HG03432 (cell line): ENCODE data around the gene TMEM30A.

Source experiments
- ATAC-seq: cut with Tn5 transposase; IDR thresholded peaks from one replicate; pipeline ENCODE4 v1.9.1; 2021; ENCODE audit warnings: mild to moderate bottlenecking, moderate library complexity; ENCODE audit not compliant: unreplicated experiment

Gene TMEM30A

GRCh38 chr6:75220357-75220756, 64.2 kb downstream of the TMEM30A start:
- no peak for ATAC-seq

DNA sequence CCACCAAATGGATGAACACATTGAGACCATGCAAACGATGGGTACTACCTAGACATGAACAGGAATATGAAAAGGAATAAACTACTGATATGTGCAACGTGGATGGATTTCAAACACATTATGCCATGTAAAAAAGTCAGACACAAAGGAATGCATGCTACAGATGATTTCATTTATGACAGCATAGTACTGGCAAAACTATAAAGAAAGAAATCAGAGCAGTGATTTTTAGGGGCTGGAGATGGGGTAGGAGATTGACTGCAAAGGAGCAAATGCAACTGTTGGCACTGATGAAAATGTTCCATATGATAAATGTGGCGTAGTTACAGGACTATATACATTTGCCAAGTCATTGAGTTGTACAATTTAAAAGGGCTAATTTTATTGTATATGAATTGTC, 65.3 kb downstream of the TMEM30A start:
- ATAC-seq: no peak

DNA sequence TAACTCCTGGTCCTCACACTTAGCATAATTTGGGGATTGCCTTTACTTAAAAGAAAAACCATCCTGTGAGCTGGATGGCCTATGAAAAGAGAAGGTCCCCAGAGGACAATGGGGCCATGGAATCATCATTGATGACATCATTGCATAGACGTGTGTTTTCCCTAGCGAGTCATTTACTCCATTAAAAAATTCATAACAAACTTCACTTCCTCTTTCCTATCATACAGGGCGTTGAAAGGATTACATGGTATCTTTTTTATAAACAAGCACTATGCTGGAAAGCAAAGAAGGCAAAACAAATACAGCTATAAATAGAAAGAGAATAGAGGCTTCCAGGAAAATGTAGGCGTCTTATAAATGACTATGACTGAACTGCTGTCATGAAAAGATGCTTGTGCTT, 67.4 kb downstream of the TMEM30A start:
- no peak for ATAC-seq

DNA sequence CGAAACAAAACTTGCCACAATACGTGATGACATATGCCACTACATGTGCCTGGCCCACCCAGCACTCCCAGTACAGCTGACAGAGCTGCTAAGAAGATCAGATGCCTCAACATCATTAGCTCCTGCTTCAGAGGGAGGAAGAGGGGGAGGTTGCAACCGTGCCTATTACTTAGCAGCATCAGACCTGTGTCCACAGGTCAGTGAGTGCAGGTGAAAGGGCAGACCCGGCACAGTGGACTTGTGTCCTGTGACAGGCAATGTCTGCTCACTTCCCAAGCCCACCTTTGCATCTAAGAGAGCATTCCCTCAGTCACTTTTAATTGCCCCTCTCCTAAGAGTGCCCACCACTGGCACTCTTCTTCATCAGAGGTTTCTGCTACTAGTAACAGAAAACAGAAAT, 69.3 kb downstream of the TMEM30A start:
- ATAC-seq: no peak

DNA sequence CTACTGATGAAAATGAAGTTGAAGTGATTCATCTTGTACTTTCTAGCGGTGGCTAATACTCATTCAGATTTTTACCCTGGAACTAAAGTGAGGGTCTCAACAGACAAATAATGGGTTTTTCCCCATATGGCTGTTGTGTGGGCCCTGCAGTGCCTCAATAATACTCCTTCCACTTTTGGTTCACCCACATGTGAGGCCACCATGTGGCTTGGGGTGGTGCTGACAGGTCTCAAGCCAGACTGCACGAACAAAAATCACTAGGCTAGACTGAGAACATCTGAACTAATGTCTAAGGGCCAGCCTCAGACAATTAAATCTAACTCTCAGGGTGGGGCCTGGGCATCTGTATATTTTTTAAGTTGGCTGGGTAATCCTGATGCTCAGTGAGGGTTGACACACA, 70.9 kb downstream of the TMEM30A start:
- peak; percentile 40 for ATAC-seq

GRCh38 chr6:75213112-75213511, 71.5 kb downstream of the TMEM30A start:
- ATAC-seq: no peak

DNA sequence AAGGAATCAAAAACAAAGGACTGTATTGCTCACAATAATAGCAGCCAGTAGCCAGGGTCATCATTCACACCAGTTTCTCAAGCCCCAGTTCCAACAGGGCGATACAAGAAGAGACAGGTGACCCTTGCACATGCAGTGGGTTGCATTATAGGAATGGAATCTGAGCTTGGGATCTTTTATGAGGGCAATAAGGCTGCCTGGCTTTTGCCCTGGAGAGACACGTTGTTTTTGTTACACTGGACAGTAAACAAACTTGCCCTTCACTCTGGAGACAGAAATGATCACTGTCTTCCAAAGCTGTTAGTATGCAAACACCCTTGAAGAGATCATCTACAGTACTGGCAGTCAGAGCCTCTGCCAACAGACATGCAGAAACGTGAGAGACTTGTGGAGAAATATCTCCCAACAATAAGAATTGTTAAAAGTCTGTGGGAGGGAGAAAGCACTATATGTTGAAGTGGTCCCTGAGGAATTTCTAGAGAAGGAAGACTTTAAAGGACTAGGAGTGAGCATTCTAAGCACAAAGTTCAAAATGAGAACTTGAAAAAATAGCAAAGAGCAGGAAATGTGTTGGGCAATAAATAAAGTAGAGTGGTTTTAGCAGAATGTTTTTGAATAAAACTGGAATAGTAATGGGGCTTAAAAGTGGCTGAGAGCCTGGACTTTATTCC, 72.5 kb downstream of the TMEM30A start:
- no peak for ATAC-seq

GRCh38 chr6:75210885-75211739, 73.5 kb downstream of the TMEM30A start:
- no peak for ATAC-seq

- no peak for ATAC-seq
Observed at GRCh38 chr6:75209184-75209723, 75.3 kb downstream of the TMEM30A start.

- ATAC-seq: peak; percentile 79
Observed at GRCh38 chr6:75208298-75209183, 76.1 kb downstream of the TMEM30A start.

DNA sequence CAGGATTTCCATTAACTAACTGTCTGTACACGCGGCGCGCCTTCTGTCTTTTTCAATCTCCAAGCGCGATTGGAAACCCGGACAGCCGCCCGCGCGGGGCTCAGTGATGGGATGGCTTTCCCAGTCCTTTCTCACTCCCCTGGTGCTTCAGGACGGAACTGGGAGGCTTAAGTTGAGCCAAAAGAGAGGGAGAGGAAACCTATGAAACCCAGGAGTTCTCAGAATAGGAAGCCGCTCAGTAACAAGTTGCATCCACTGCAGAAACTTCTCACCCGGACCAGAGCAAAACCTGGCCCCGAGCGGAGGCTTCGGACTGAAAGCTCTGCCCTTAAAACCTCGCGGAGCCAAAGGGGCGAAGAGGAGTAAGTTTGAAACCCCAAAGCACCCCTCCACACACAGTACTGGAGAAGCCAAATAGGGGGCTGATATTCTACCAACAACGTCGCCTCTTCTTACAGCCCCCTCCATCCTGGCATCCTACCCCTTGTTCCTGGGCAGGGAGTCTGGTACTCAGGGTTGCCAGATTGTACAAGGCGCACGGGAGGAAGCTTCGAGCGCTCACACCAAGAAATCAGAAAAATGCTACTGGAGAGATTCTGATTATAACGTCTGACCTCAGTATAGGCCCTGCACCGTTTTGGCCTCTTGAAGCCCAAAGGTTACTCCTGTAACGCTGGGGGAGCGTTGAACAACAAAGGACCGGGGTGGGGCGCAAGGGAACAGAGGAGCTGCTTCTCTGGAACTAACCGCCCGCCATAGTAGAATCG, 77.8 kb downstream of the TMEM30A start:
- no peak for ATAC-seq

GRCh38 chr6:75205776-75206575, 78.6 kb downstream of the TMEM30A start, which contains the start of gene COL12A1:
Gene COL12A1 (minus strand): TSS chr6:75206053. CDS start chr6:75202792, 3,261 bp downstream.
- ATAC-seq: no peak

DNA sequence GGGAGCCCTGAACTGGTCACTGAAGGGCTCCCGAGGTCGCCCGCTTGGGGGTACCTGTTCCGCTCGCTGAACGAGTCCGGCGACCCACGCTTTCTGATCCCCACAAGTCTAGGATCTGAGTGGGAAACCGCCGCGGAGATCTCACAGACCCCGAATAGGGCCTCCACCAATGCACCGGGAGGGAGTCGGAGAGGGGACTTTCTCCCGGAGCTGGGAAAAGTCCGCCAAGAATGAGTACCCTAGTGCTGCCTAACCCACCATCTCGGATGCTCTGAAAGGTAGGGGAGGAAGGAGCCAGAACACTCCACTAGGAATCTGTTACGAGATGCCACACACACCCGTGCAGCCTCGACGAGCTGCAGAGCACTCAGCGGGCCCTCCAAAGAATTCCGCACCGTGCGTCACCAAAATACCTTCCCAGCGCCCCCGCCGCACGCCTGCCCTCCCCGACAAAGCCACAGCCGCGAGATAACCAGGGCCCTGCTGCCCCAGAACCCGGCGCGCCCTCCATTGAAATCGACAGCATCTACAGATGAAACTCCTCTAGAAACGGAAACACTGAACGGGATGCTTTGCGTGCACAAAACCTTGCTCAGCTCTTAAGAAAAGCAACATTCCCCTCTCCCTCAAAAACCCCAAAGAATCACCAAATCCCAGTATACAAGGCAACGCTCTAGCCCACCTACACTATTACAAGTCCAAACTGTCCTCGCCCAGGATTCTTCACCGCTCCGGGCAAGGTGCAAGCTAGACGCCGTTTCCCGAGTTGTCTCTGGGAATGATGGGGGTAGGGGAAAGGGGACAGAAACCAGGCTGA, 79.4 kb downstream of the TMEM30A start:
- no peak for ATAC-seq

- ATAC-seq: no peak
Observed at GRCh38 chr6:75204217-75204958, 80.2 kb downstream of the TMEM30A start.

GRCh38 chr6:75203721-75204120, 80.9 kb downstream of the TMEM30A start:
- no peak for ATAC-seq
